NCI-H1105 treated with DMSO at 0.1 percent for 48 hours (cell line): ENCODE data around the gene CACNA2D3.
"Not testable (repeated sequence)": the region's sequence is repeated elsewhere in the genome, so short reads cannot be mapped to it uniquely, and the experiment has no call there.

Experiments
- DNase-seq: peaks from one replicate; lab custom pipeline; 2025; lab: John Stamatoyannopoulos, UW

The CACNA2D3 gene

DNA sequence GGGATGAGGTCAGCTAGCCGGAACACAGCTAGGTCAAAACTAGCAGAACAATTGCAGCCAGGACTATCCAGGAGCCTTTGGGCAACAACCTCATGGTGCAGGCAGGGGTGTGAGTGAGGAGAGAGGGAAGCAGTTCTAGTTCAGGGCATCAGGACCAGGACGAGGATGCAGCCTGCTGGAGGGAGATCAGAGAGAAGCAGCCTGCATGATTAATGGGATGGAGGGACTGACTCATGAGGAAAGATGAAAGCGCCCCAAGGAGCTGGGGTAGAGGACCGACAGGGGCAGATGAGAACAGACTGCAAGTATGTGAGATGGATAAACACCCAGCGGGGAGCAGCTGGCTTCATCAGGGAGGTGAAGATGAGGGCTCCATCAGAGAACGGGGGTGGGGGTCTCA is 843.4 kb downstream of the CACNA2D3 start:
- no peak for DNase-seq

DNA sequence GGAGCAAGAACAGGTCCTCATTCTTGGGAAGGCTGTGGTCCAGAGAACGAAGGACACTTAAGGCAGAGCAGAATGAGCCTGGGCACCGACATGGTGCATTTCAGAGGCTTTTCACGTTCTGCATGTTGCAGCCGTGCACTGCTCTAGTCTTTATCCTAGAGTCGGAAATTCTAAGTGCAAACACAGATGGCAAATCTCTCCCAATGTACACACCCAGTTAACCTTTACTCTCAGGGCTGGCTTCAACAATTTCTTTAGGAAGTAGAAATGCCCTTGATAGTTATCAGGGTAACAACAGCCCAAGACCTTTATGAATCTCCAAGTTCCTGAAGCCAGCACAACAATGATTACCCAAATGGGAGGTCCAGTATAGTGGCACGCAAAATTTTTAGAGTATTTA is 844.6 kb downstream of the CACNA2D3 start:
- DNase-seq = no peak

DNA sequence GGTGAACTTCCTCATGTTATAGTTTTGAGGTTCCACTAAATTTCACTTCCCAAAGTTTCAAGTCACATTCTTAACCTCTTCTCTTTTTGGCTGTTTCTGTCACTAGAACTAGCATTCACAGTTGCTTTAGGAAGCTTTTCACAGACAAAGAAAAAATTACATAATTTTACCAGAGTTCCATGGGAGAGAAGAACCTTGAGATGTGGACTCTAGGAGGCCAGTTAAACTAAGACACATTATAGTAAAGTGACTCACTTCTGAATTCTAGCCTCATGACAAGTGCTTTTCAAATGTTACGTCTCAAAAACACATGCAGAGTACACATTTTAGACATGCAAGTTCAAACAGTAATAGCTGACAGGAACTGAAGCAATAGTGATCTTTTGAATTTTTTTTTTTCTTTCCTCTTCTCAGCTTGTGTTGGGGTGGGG is 845.4 kb downstream of the CACNA2D3 start:
- DNase-seq = no peak

DNA sequence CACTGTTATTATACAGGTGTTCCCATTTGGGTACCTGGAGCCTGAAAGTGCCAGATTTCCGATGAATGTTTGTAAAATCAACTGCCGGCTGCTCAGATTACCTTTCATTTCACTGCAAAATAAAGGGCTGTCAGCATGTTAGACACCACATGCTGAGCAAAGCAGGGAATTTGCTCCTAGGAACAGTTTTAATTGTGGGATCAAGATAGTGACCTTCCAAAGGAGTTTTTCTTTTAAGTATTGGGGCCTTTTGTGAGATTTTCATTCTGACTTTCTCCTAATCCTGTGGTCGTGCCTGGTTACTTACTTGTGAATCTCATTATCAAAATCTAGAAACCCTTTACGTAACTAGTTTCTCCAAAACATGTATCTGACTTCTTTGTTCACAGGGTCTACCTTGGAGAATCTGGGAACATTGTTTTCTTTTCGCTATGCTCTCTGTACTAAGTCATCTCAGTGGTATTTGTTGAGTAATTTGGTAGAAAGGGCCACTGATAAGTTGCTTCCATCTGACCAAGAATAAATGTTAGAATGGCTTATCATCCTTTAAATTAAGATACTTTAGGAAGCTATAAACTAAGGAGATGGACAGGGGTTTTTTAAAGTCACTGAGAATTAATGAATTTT is 846.3 kb downstream of the CACNA2D3 start:
- no peak for DNase-seq

DNA sequence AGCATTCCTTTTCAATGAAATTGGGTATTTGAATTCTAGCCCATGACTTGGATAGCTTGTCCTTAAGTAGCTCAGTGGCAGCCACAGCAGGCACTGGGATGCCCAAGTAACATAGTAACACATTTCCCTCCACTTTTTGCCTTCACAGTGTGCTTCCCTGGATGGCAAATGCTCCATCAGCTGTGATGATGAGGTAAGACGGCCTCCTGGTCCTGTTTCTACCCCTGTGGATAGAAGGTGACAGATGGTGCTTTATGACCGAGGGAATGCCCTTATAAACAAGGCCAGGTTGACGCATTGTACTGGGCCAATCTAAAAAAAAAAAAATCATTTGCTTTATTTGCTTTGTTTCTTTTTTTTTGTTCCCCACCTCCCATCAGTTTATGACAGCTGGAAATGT is 847.3 kb downstream of the CACNA2D3 start:
- DNase-seq = no peak

DNA sequence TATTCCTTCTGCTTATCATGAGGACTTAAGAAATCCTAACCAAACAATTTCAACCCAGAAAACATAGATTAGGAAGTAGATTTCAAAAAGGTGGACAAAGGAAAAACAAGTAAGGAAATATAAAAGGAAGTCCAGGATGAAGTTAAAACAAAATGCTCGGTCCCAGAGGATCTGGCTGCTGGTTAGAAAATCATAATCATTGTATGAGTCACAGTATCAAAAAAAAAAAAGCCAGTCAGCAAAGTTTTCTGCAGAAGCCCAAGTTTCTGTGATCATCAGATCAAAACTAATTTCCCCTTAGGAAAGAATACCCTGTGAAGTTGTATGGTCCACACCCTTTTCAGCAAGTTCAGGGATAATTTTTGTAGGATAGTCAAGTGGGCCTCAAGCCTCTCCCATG is 848.5 kb downstream of the CACNA2D3 start:
- DNase-seq = no peak

DNA sequence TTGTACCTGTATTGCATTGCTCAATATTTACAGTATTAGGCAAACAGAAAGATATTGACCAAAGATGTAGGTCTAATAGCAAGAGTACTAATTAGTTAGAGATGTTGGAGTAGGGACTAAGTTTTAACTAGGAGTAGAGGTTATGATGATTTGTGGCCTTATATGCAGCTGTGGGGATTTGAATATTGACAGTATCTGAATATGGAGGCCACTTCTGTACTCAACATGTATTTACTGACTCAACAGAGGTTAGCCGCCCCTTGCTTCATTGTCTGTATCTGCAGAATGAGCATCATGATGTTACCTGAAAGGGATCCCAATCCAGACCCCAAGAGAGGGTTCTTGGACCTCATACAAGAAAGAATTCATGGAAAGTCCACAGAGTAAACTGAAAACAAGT is 855.1 kb downstream of the CACNA2D3 start:
- no peak for DNase-seq

DNA sequence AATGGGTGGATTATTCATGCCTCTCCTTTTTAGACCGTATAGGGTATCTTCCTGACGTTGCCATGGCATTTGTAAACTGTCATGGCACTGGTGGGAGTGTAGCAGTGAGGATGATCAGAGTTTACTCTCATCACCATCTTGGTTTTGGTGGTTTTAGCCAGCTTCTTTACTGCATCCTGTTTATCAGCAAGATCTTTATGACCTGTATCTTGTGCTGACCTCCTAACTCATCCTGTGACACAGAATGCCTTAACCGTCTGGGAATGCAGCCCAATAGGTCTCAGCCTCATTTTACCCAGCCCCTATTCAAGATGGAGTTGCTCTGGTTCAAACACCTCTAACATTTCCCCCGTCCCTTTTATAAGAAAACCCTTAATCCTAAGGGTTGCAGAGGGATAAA is 855.6 kb downstream of the CACNA2D3 start:
- not testable (repeated sequence) for DNase-seq

DNA sequence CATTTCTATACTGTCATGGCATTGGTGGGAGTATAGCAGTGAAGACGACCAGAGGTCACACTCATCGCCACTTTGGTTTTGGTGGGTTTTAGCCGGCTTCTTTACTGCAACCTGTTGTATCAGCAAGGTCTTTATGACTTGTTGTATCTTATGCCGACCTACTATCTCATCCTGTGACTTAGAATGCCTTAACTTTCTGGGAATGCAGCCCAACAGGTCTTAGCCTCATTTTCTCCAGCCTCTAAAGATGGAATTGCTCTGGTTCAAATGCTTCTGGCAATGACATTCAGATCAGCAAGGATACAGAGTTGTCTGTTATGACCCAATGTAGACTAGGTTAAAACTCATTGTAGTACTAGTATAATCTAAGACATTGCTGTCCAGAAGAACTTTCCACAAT is 860.5 kb downstream of the CACNA2D3 start:
- DNase-seq = no peak

DNA sequence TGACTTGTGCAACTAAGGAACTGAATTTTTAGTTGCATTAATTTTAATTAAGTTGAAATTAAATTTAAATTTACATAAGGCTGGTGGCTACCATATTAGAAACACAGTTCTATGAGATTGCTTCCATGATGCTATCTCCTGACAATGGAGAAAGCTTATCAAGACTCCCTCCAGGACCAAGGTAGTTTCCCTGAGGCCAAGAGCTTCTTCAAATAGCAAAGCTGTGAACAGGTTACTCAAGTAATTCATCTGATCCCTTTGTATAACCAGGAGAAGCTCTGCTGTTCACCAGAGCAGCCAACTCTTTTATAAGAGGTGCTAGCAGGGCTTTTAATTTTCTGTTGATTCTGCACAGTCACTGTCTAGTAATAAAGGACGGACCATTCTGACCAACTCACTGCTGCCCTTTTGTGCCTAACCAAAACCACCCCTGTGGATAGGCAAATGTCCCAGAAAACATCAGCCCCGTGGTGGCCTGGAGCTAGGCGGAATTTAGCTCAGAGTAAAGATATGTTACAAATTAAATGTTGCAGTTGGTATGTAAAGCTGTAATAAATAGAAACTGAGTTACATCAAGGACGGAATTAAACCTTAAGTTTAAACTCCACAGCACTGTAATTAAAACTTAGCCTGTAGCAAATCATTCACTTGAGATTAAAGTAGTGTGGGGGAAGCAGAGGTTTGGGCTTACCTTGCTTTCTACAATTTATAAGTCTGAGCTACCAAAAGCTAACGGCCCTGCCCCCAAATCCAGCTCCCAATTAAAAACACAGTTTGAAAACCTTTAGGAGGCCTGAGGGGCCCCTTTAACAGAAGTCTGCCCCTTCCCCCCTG is 861.1 kb downstream of the CACNA2D3 start:
- no peak for DNase-seq

DNA sequence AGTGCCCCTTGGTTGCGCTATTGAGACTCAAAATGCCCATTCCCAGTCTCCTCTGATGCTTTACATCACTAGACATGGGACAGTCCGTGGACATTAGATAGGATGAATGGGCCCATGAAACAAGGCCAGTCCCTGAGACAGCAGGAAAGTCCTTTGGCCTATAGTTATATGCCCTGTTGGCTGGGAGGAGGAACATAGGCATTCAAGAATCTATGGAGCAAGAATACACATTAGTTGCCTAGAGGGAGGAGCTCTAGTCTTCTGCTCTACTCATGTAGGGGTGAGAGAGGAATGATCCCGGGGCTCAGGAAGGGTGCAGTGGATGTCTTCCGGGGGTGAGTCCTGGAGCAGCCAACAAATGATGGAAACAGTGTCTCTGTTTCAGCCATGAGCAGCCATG is 863.5 kb downstream of the CACNA2D3 start:
- no peak for DNase-seq

DNA sequence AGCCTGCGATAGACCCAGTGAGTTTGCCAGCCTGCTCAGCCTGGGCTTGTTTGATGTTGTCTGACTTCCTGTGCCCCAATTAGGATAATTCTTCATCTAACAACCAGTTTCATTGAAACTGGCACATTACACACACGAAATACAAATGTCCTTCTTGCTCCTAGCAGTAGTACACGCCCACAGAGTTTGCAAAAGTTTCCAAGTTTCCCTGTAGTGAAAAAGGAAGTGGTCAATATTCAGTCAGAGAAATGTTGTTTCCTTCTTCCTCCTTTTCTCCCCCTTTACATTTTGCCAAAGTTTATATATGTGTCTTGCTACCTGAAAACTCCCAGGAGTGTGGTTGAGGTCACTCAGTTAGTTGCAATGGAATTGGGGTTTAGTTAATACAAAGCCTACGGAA is 863.9 kb downstream of the CACNA2D3 start:
- DNase-seq = no peak

DNA sequence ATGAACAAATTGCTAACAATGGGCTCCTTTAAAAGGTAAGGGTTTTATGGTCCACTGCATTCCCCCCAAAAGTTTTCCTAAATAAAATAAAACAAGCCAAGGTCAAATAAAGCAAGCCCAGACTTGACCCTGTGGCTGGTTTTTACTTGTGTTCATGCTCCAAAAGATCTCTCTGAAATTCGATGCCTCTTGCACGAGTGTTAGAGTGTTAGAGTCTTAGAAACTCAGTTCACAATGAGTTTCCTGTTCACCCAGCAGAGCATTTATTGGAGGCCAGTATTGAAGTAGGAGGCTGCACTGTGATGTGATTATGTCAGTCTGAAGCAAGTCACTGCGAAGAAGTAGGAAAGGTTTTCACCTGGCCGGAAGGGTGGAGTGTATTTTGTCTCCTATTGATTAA is 865.4 kb downstream of the CACNA2D3 start:
- peak; percentile 30 for DNase-seq

DNA sequence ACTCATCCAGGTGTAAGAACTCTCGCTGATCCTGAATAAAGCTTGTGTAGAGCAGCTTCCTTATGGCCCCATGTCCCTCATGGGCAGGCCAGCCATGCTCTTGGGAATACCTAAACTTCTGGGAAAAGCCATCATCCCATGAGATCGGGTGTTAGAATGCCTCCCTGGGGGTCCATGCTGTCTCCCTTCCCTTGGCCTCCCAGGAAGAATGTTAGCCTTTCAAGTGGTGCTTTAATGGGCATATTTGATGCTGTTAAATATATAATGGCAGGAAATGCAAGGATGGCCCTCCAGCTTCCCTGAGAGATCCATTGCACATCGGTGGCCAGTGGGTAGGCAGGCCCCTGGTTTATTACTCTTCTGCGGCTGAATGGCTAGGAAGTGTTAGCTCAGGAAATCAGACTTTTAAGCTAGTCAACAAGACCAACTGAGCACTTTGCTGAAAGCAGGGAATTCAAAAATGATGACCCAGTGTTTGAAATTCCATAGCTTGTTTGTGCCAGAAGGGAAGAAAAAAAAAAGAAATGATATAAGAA is 866.0 kb downstream of the CACNA2D3 start:
- DNase-seq = no peak

DNA sequence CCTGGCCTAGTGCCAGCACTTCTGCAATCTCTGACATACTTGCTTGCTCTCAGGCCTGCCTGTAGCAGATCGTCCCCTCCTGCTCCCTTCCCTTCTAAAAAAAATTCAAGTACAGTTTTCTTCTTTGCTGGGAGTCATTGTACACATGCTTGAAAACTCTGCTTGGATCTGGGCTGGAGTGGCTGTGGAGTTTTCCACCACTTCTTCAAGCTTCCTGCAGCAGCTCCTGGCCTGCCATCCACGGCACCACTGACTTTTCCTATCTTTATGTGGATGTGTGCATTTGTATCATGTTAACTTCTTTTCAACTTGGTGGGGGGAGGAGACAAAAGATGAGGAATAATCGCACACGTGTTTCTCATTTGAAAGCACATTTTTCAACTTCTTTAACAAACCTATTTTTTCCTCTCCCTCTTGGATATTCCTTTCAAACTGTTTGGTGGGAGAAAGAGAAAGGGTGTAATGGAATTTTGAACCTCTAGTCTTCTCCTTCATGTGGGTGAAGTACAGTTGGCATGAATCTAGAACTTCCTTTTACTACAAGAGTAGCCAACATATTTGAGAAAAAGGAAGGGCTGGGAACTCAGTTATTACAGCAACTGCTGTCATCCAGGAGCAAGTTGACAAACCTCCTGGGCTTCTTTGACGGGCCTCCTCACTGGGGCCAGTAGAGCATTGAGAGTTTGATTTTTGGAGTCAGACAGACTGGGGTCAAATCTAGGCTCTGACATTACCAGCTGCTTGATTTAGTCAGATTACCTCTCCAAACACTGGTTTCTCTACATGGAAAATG is 866.7 kb downstream of the CACNA2D3 start:
- DNase-seq = no peak

DNA sequence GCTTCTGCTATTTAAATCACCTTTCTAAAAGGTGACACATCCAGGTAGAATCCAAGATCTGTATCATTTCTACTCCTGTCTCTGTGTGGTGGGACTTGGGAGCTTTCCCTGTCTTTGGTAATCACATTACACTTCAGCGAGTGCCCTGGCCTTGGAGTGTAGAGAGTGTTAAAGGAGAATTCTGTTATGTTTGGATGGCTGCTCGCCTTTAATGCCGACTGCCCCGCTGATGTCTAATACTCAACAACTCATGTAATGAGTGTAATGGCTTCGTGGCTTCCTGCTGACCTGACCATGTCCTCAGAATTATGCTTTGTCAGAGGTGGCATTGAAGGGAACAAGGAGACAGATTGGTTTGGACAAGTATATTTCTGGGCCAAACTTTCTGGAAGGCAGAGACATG is 871.8 kb downstream of the CACNA2D3 start:
- DNase-seq = no peak

DNA sequence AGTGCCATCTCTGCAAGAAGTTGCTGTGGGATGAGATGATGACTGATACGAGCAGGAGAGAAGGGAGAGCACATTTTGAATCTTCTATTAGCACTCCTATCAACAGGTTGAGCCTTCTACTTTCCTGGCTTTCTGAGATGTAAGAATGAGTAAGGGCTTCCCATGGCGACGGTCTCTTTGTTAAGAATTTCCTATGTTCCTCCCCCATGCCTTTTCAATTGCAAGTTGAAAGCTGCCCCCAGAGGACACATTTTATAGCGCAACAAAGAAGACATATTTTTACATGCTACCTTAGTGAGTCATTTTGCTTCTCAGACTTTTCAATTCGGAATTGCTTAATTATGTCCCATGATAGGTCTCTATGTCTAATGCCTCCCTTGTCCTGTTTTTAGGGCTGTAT is 876.8 kb downstream of the CACNA2D3 start:
- no peak for DNase-seq

DNA sequence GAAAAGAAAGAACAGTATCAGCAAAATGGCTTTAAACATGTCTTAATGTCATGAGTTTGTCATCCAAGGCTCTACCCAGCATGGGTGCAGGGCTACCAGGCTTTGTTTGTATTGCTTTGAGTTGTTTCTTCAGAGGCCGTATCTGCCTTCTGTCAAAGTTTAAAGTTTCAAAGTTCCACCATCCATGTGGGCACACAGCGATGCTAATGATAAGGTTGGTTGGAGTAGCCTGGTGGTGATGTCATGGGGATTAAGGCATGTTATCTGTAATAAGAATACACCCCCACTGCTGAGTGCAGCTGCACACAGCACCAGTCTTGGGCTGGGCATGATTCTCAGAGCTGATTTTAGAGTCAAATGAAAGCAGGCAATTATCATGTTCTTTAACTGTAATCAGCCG is 877.5 kb downstream of the CACNA2D3 start:
- DNase-seq = peak; percentile 26

DNA sequence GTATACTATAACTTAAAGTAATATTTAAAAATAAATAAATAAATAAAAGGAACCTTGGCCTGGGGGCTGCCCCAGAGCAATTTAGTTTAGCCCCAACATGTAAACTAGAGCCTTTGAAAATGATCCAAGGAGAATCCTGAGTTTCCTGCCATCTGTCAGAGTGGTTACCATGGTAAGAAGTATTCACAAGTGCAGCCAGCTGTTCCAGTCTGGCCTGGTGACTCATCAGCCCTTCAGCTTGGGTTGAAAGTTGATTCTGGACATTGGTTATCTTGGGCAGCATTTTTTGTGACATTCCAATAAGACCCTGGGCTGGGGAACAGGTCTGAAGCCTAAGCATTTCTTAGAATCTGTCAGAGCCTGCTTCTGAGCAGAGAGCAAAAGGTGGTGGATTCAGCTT is 878.2 kb downstream of the CACNA2D3 start:
- DNase-seq = peak; percentile 52

DNA sequence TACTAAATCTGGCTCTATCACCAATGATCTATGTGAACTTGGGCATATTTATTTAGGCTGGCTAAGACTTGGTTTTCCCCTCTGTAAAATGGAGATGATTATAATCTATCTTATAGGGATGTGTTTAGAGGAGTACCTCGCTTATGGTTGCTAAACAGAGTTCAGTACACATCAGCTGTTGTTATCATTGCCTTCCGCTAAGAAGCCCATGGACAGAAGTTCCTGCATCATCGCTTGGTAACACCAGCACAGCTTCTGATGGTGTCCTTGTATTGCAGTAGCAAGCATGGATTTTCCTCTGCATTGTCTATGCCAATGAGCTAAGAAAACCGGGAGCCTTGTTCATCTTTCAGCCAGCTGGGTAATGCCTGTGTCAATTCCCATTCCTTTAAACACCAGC is 878.6 kb downstream of the CACNA2D3 start:
- DNase-seq = no peak

DNA sequence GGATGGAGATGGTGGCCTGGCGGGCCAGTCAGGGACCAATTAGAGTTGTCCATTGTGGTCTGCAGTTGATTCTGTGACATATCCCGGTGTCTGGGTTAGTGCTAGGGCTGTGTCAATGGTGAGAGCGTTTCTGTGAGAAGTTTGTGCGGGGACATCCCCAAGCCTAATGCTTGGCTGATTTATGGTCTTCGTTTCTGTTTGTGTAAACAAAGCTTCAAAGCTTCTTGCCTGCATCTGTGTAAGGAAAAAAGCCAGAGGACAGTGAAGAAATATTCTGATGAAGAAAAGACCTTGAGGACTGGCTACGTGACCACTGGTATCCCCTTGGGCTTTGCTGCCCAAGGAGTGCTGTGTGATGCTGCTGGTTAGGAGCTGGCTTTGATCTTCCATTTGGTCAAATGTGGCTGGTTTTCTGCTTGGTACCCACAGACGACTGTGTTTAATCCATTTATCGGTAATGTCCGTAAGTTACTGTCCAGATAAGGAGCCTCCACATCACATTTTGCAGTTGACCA is 880.1 kb downstream of the CACNA2D3 start:
- DNase-seq = no peak

DNA sequence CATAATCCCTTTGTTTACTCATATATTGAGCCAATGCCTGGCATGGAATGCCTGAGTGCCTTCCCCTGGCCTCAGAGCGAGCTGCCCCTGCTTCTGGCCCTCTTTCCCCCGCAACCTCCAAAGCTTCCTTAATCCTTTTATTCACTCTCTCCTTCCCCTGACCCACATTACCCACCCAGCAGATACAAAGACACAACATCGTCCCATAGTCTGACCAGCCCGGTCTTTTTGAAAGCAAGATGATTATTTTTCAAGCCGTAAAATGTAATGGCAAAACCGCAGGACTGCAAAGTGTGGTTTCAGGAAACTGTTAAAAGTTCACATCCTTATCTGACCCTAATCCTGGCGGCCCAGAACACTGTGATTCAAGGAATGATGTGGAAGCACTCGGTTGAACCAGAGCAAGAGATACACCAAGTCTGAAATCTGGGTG is 883.9 kb downstream of the CACNA2D3 start:
- no peak for DNase-seq
